Ishikawa (cell line): ENCODE data around the gene KASH5.

Experiments
- CEBPB ChIP-seq: IDR thresholded peaks from 2 replicates; pipeline ENCODE4 v1.6.1; 2012
- CREB1 ChIP-seq: IDR thresholded peaks from 2 replicates; pipeline ENCODE4 v1.6.1; 2012; ENCODE audit warnings: low read depth
- EGR1 ChIP-seq: IDR thresholded peaks from 2 replicates; pipeline ENCODE4 v1.6.1; 2012
- EP300 ChIP-seq: IDR thresholded peaks from 2 replicates; pipeline ENCODE4 v1.6.1; 2012; ENCODE audit warnings: borderline replicate concordance
- FOXM1 ChIP-seq: IDR thresholded peaks from 2 replicates; pipeline ENCODE4 v1.6.1; 2012; ENCODE audit warnings: low read depth, borderline replicate concordance
- MAX ChIP-seq: IDR thresholded peaks from 2 replicates; pipeline ENCODE4 v1.6.1; 2012
- NFIC ChIP-seq: IDR thresholded peaks from 2 replicates; pipeline ENCODE4 v1.6.1; 2012
- RAD21 ChIP-seq: IDR thresholded peaks from 2 replicates; pipeline ENCODE4 v1.6.1; 2012; ENCODE audit warnings: low read depth
- REST ChIP-seq: IDR thresholded peaks from 2 replicates; pipeline ENCODE4 v1.6.1; 2012; ENCODE audit warnings: low read depth, mild to moderate bottlenecking
- TAF1 ChIP-seq: IDR thresholded peaks from 2 replicates; pipeline ENCODE4 v1.6.1; 2012; ENCODE audit warnings: low read depth, mild to moderate bottlenecking
- TCF12 ChIP-seq: IDR thresholded peaks from 2 replicates; pipeline ENCODE4 v1.6.1; 2012; ENCODE audit warnings: low read depth
- TEAD4 ChIP-seq: IDR thresholded peaks from 2 replicates; pipeline ENCODE4 v1.6.1; 2012
- USF1 ChIP-seq: IDR thresholded peaks from 2 replicates; pipeline ENCODE4 v1.6.1; 2012
- YY1 ChIP-seq: IDR thresholded peaks from 2 replicates; pipeline ENCODE4 v1.6.1; 2012; ENCODE audit warnings: low read depth
- ZBTB7A ChIP-seq: IDR thresholded peaks from 2 replicates; pipeline ENCODE4 v1.6.1; 2012; ENCODE audit warnings: low read depth

Gene KASH5

GRCh38 chr19:49395581-49396407 lies 7.7 kb downstream of the KASH5 start:
- no peak for TF ChIP-seq USF1
- peak; percentile 37 for TF ChIP-seq CEBPB

- no peak for TF ChIP-seq USF1
These were observed 8.9 kb downstream of the KASH5 start for GRCh38 chr19:49396738-49397505.

GRCh38 chr19:49398001-49398615 lies 10.1 kb downstream of the KASH5 start:
- TF ChIP-seq USF1 (no peak), TCF12 (no peak), TAF1 (no peak), ZBTB7A (no peak), FOXM1 (no peak)

GRCh38 chr19:49398931-49399330 lies 10.9 kb downstream of the KASH5 start:
- TF ChIP-seq ZBTB7A: no peak
- TF ChIP-seq EP300: no peak
- no peak for TF ChIP-seq TAF1
- no peak for TF ChIP-seq TCF12
- no peak for TF ChIP-seq CREB1
- TF ChIP-seq NFIC: no peak
- no peak for TF ChIP-seq TEAD4
- TF ChIP-seq YY1: no peak
- TF ChIP-seq RAD21: no peak
- no peak for TF ChIP-seq MAX
- TF ChIP-seq EGR1: no peak
- no peak for TF ChIP-seq USF1
- no peak for TF ChIP-seq CEBPB

GRCh38 chr19:49400029-49400428 lies 12.0 kb downstream of the KASH5 start:
- peak; percentile 51; the same call in 1 of the 2 replicates for TF ChIP-seq CEBPB
- TF ChIP-seq TAF1: no peak
- 0 out of 2 replicates have a peak, but pooled peaks have one; percentile 26 for TF ChIP-seq TEAD4

- peak; percentile 39 for TF ChIP-seq YY1
- peak; percentile 58; the same call in 1 of the 2 replicates for TF ChIP-seq TEAD4
- TF ChIP-seq ZBTB7A: peak; percentile 13; the same call in 1 of the 2 replicates
- no peak for TF ChIP-seq EGR1
- no peak for TF ChIP-seq TAF1
- no peak for TF ChIP-seq USF1
- peak; percentile 96 for TF ChIP-seq TCF12
- no peak; the same call in 1 of the 2 replicates for TF ChIP-seq CEBPB
- TF ChIP-seq CREB1: no peak
- peak; percentile 16; the same call in 1 of the 2 replicates for TF ChIP-seq RAD21
- peak; percentile 87 for TF ChIP-seq EP300
- peak; percentile 63 for TF ChIP-seq NFIC
- peak; percentile 59 for TF ChIP-seq MAX
- TF ChIP-seq FOXM1: peak; percentile 50; the same call in 1 of the 2 replicates
- TF ChIP-seq REST: no peak
These were observed 15.5 kb downstream of the KASH5 start for GRCh38 chr19:49403404-49404187.
